ENCODE data around the gene FAM83C.

The FAM83C gene

GRCh38 chr20:35287509-35288324 lies 4.5 kb downstream of the FAM83C start:
- H3K27ac Mint-ChIP-seq, result no peak overlapping the region
- H3K27me3 Mint-ChIP-seq, result peaks cover 31% of the 10 kb centered on the region
- H3K9me3 Mint-ChIP-seq, result no peaks in the 10 kb centered on the region
- DNase-seq, result no peak
- H3K36me3 Mint-ChIP-seq, result peaks cover 7% of the 10 kb centered on the region
- H3K4me3 Mint-ChIP-seq, result no peak overlapping the region
- CTCF ChIA-PET, result interaction anchor here (0.6 to 0.9 kb wide), 2 partner anchors 18 to 460 kb away, joined by 3 to 5 read pairs; no protein-coding TSS in a partner anchor
- H3K4me1 Mint-ChIP-seq, result peaks cover 24% of the 10 kb centered on the region

DNA sequence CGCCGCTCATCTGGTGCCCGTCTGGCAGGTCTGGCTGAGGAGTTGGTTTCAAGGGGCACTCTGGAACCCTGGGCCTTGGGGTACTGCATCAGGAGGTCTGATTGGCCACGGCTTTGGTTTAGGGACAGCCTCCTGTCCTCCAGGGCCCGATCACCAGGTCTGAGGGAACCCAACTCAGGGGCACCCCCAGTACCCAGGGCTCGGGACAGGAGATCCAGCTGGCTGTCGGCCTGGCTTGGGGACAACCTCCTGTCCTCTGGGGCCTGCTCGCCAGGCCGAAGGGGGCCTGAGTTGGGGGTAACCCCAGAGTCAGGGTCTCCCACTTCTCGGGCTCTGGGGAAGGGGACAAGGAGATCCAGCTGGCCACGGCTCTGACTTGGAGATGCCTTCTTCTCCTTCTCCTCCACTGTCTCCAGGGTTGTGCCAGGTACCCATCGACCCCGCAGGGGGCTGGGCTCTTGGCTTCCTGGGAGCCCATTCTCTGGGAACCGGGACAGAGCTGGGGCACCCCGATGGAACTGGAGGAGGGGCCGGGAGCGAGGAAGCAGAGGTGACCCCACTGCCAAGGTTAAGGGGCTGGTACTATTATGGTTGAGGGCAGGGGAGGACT lies 5.2 kb downstream of the FAM83C start:
- CTCF ChIA-PET, result no interaction called here
- DNase-seq, result no peak
- Mint-ChIP-seq H3K27ac (no peak overlapping the region), H3K4me1 (peaks cover 29% of the 10 kb centered on the region), H3K27me3 (peaks cover 31% of the 10 kb centered on the region), H3K9me3 (no peaks in the 10 kb centered on the region), H3K36me3 (peaks cover 12% of the 10 kb centered on the region), H3K4me3 (no peak overlapping the region)

DNA sequence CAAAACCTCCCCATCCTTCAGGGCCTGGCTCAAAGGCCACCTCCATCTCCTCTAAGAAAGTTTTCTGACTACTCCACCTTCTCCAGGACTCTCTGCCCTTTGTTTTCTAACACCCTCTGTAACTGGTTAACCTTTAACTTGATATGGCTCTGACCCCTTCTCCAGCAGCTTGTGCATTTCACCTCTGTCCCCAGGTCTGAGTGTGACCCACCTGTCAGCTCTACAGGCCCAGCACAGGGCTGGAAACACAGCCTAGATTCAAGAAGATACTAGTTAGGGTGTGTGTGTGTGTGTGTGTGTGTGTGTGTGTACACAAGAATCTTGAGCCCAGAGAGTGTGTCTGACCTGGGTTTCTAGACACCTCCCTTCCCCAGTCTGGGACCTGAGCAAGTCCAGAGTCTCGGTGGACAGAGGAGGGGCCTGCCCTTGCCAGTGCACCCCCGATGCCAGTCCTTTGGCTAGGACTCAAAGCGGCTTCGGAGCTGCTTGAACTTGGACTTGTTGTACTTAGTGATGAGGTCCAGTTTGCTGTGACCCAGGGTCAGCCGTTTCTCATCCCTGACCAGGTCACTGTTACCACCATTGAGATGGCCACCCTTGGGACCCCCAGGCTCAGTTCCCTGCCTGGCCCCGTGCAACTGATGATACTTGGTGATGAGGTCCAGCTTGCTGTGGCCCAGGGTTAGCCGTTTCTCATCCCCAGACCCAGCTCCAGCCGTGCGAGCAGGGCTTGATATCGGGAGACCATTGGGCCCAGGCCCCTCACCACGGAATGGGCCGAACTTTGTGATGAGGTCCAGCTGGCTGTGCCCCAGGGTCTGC lies 5.9 kb downstream of the FAM83C start:
- Mint-ChIP-seq H3K4me1 (peaks cover 29% of the 10 kb centered on the region), H3K4me3 (peak overlapping the region; percentile 81), H3K27ac (peak overlapping the region; percentile 71), H3K36me3 (peaks cover 16% of the 10 kb centered on the region), H3K9me3 (no peaks in the 10 kb centered on the region), H3K27me3 (peaks cover 26% of the 10 kb centered on the region)
- CTCF ChIA-PET, result no interaction called here
- DNase-seq, result no peak

DNA sequence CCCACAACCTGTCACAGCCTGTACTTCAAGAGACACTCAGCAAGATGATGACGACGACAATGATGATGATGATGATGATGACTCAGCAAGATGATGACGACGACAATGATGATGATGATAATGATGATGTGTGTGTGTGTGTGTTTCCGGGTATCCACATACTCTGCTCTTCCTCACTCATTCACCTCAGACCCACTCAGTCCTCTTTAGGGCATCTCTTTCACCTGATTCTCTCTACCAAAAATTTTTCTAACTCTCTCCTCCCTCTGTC lies 6.5 kb downstream of the FAM83C start:
- Mint-ChIP-seq H3K4me1 (peaks cover 29% of the 10 kb centered on the region), H3K4me3 (peak overlapping the region; percentile 81), H3K27me3 (peaks cover 21% of the 10 kb centered on the region), H3K36me3 (peaks cover 16% of the 10 kb centered on the region), H3K9me3 (no peaks in the 10 kb centered on the region), H3K27ac (peak overlapping the region; percentile 71)
- CTCF ChIA-PET, result no interaction called here
- DNase-seq, result no peak

- H3K27me3 Mint-ChIP-seq, result peaks cover 15% of the 10 kb centered on the region
- peak overlapping the region; percentile 89 for H3K27ac Mint-ChIP-seq
- H3K36me3 Mint-ChIP-seq, result peaks cover 22% of the 10 kb centered on the region
- CTCF ChIA-PET, result interaction anchor here (1.0 to 1.7 kb wide), 5 partner anchors 8 to 44 kb away, joined by 3 to 8 read pairs (median 3); no protein-coding TSS in a partner anchor
- no peaks in the 10 kb centered on the region for H3K9me3 Mint-ChIP-seq
- peak overlapping the region; percentile 81 for H3K4me3 Mint-ChIP-seq
- no peak for DNase-seq
- H3K4me1 Mint-ChIP-seq, result peaks cover 29% of the 10 kb centered on the region
These were observed 7.0 kb downstream of the FAM83C start for GRCh38 chr20:35284992-35285805.

GRCh38 chr20:35284267-35284991 lies 7.8 kb downstream of the FAM83C start, which contains the start of gene EIF6:
Gene EIF6 (minus strand): TSS chr20:35284772. CDS start chr20:35284487, 285 bp downstream.
- H3K4me3 Mint-ChIP-seq, result peak within 1 kb of the TSS; percentile 81
- peaks cover 32% of the 10 kb centered on the region for H3K4me1 Mint-ChIP-seq
- peaks cover 29% of the 10 kb centered on the region for H3K36me3 Mint-ChIP-seq
- H3K9me3 Mint-ChIP-seq, result no peaks in the 10 kb centered on the region
- peaks cover 9% of the 10 kb centered on the region for H3K27me3 Mint-ChIP-seq
- CTCF ChIA-PET, result interaction anchor here (0.6 to 1.7 kb wide), 6 partner anchors 9 to 879 kb away, joined by 3 to 8 read pairs (median 3); no protein-coding TSS in a partner anchor
- peak within 1 kb of the TSS; percentile 89 for H3K27ac Mint-ChIP-seq
- DNase-seq, result peak; percentile 87

DNA sequence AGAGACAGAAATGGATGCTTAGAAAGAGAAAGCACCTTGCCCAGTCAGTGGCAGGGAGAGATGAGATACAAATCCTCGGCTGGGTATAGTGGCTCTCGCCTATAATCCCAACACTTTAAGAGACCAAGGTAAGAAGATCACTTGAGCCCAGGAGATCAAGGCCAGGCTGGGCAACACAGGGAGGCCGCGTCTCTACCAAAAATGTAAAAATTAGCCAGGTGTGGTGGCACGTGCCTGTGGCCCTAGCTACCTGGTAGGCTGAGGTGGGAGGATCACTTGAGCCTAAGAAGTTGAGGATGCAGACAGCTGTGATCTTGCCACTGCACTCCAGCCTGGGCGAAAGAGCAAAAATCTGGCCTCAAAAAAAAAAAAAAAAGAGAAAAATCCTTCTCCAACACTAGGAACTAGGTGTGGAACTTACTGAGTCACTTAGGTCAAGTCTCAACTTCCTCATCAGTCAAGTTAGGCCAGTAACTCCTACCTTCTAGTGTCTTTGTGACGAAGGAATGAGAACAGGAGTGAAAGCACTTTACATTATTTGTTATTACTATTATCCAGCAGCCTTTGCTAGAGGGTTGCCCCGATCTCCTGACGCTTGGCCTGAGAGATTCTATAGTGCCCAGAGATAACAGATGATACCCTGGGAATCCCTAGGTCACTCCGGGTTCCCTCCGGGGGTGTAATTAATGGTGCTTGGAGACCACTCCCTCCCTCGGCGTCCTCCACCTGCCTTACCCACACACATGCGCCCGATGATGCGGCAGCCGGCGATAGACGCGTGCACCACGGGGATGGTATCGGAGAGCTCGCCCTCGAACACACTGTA lies 8.6 kb downstream of the FAM83C start:
- peak; percentile 59 for DNase-seq
- peak overlapping the region; percentile 81 for H3K4me3 Mint-ChIP-seq
- H3K9me3 Mint-ChIP-seq, result no peaks in the 10 kb centered on the region
- peaks cover 35% of the 10 kb centered on the region for H3K36me3 Mint-ChIP-seq
- H3K27me3 Mint-ChIP-seq, result peaks cover 9% of the 10 kb centered on the region
- peaks cover 32% of the 10 kb centered on the region for H3K4me1 Mint-ChIP-seq
- CTCF ChIA-PET, result interaction anchor here (0.6 to 1.7 kb wide), 6 partner anchors 9 to 878 kb away, joined by 3 to 8 read pairs (median 3); no protein-coding TSS in a partner anchor
- peak overlapping the region; percentile 89 for H3K27ac Mint-ChIP-seq

- Mint-ChIP-seq H3K4me3 (no peak overlapping the region), H3K9me3 (no peaks in the 10 kb centered on the region), H3K4me1 (peaks cover 45% of the 10 kb centered on the region), H3K27me3 (no peaks in the 10 kb centered on the region), H3K36me3 (peaks cover 43% of the 10 kb centered on the region), H3K27ac (peak overlapping the region; percentile 14)
- CTCF ChIA-PET, result no interaction called here
- no peak for DNase-seq
These were observed 10.6 kb downstream of the FAM83C start for GRCh38 chr20:35281506-35282101.

DNA sequence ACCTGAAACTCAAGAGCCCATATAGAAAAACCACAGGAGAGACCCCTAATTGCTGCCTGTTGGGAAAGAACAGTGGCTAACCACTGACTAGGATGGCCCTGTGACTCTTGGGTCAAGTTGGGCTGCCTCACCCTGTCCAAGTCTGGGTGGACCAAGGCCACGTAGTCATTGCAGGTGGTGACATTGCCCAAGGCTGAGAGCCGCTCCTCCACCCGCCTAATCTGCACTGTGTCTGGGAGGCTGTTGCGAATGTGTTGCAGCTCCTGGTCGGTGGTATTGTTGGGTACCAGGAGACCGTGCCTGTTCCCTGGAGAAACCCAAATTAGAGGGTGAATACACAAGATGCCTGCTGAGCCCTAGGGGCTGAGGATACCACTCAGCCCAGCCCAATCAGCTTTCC lies 11.7 kb downstream of the FAM83C start:
- peaks cover 43% of the 10 kb centered on the region for H3K36me3 Mint-ChIP-seq
- H3K9me3 Mint-ChIP-seq, result no peaks in the 10 kb centered on the region
- H3K27ac Mint-ChIP-seq, result no peak overlapping the region
- H3K4me3 Mint-ChIP-seq, result no peak overlapping the region
- DNase-seq, result no peak
- CTCF ChIA-PET, result no interaction called here
- H3K4me1 Mint-ChIP-seq, result peaks cover 45% of the 10 kb centered on the region
- H3K27me3 Mint-ChIP-seq, result no peaks in the 10 kb centered on the region

GRCh38 chr20:35279533-35280174 lies 12.6 kb downstream of the FAM83C start:
- peaks cover 38% of the 10 kb centered on the region for H3K4me1 Mint-ChIP-seq
- no peak for DNase-seq
- no peaks in the 10 kb centered on the region for H3K9me3 Mint-ChIP-seq
- peak overlapping the region; percentile 99 for H3K27ac Mint-ChIP-seq
- H3K4me3 Mint-ChIP-seq, result no peak overlapping the region
- no peaks in the 10 kb centered on the region for H3K27me3 Mint-ChIP-seq
- CTCF ChIA-PET, result no interaction called here
- H3K36me3 Mint-ChIP-seq, result peaks cover 43% of the 10 kb centered on the region

- DNase-seq, result no peak
- CTCF ChIA-PET, result no interaction called here
- Mint-ChIP-seq H3K27me3 (no peaks in the 10 kb centered on the region), H3K9me3 (no peaks in the 10 kb centered on the region), H3K4me1 (peaks cover 37% of the 10 kb centered on the region), H3K27ac (peak overlapping the region; percentile 99), H3K36me3 (peaks cover 43% of the 10 kb centered on the region), H3K4me3 (no peak overlapping the region)
These were observed 13.2 kb downstream of the FAM83C start for GRCh38 chr20:35279040-35279439.
